Endothelial cell (in vitro differentiated cells): Measurements from ENCODE around the gene GHR. TPM values are rescaled to one million over a fixed set of nuclear protein-coding genes. Genes with fewer than 3 reads are reported as not detected.

Source experiments
- DNase-seq: peaks from one replicate; pipeline ENCODE4 v3.0.0; 2021; ENCODE audit warnings: low spot score
- H3K27ac Mint-ChIP-seq: one replicate; pipeline ENCODE4 v1.8.0; 2021; ENCODE audit warnings: mixed read lengths, inconsistent platforms; ENCODE audit not compliant: unreplicated experiment
- H3K27me3 Mint-ChIP-seq: one replicate; pipeline ENCODE4 v1.8.0; 2021; ENCODE audit warnings: mild to moderate bottlenecking, moderate library complexity, mixed read lengths, inconsistent platforms; ENCODE audit not compliant: unreplicated experiment
- H3K36me3 Mint-ChIP-seq: one replicate; pipeline ENCODE4 v1.8.0; 2021; ENCODE audit warnings: mild to moderate bottlenecking, low read depth, mixed read lengths, inconsistent platforms; ENCODE audit not compliant: unreplicated experiment
- H3K4me1 Mint-ChIP-seq: one replicate; pipeline ENCODE4 v1.8.0; 2021; ENCODE audit warnings: mild to moderate bottlenecking, mixed read lengths, inconsistent platforms; ENCODE audit not compliant: unreplicated experiment
- H3K4me3 Mint-ChIP-seq: one replicate; pipeline ENCODE4 v1.8.0; 2021; ENCODE audit warnings: mild to moderate bottlenecking, mixed read lengths, inconsistent platforms; ENCODE audit not compliant: unreplicated experiment
- H3K9me3 Mint-ChIP-seq: one replicate; pipeline ENCODE4 v1.8.0; 2021; ENCODE audit warnings: mixed read lengths, inconsistent platforms; ENCODE audit not compliant: unreplicated experiment
- CTCF ChIP-seq: fragments of 200-600 bp; sonication (generic); IDR thresholded peaks from one replicate; pipeline ENCODE4 v1.5.0; 2021; ENCODE audit warnings: antibody characterized with exemption; ENCODE audit not compliant: unreplicated experiment
- total RNA-seq: library from RNA; stranded (reverse); fragmentation: NEBNext Ultra II Directional; extraction: Animal tissue kit (Norgen Biotek cat#: 25700); gene quantifications from one replicate; pipeline ENCODE4 v1.2.1, GENCODE V29; 2021; ENCODE audit not compliant: unreplicated experiment

Gene GHR
- total RNA-seq, 1 donor from 2014 or later: 0.67 TPM

GRCh38 chr5:42491699-42492098 is 68.5 kb downstream of the GHR start:
- no peak for DNase-seq
- TF ChIP-seq CTCF: no peak

GRCh38 chr5:42492974-42493373 is 69.7 kb downstream of the GHR start:
- Mint-ChIP-seq H3K9me3 (no peaks in the 10 kb centered on the region), H3K27me3 (no peaks in the 10 kb centered on the region), H3K4me3 (no peak overlapping the region), H3K4me1 (peaks cover 8% of the 10 kb centered on the region), H3K36me3 (no peaks in the 10 kb centered on the region), H3K27ac (no peak overlapping the region)
- no peak for DNase-seq
- no peak for TF ChIP-seq CTCF

More at GRCh38 chr5:42491699-42492098, 68.5 kb downstream of the GHR start:
- no peak overlapping the region for H3K27ac Mint-ChIP-seq
- H3K4me3 Mint-ChIP-seq: no peak overlapping the region
- H3K4me1 Mint-ChIP-seq: peaks cover 8% of the 10 kb centered on the region
- H3K27me3 Mint-ChIP-seq: no peaks in the 10 kb centered on the region
- no peaks in the 10 kb centered on the region for H3K9me3 Mint-ChIP-seq
- no peaks in the 10 kb centered on the region for H3K36me3 Mint-ChIP-seq

DNA sequence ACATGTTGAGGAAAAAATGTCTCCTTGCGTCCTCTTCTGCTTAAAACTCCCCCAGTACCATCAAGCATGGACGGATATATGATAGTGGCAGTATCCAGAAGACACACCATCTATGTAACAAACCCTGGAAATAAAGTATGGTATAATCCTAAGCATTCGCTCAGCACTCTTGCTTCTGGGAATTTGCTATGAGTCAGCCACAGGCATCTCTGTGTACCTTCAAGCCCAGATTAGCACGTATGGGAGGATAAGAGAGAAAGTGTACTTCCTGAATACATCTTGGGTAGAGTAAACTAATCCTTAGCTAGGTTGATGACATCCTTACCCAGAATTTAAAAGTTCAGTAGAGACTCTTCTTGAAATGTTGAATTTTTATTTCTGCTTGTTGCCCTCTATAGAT is 71.2 kb downstream of the GHR start:
- H3K4me1 Mint-ChIP-seq: no peaks in the 10 kb centered on the region
- H3K36me3 Mint-ChIP-seq: no peaks in the 10 kb centered on the region
- H3K27me3 Mint-ChIP-seq: no peaks in the 10 kb centered on the region
- H3K4me3 Mint-ChIP-seq: no peak overlapping the region
- no peak for DNase-seq
- no peak overlapping the region for H3K27ac Mint-ChIP-seq
- no peaks in the 10 kb centered on the region for H3K9me3 Mint-ChIP-seq
- TF ChIP-seq CTCF: no peak

DNA sequence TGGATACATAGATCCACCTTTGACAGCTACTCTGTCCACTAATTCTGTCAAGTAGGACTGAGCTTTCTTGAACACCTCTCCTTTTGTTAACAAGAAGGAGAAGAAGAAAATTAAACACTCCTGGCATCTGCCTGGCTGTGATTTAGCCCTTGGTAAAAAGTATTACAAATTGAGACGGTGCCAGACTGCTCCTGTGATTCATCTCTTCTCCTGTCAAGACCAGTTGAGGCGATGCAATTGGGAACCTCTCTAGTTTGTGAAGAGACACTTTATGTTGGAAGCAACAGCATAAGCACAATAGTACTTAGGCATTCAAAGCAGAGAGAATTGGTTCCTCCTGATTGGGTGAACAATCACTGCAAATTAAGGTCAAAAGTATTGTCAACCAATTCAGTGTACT is 72.7 kb downstream of the GHR start:
- no peaks in the 10 kb centered on the region for H3K27me3 Mint-ChIP-seq
- H3K36me3 Mint-ChIP-seq: no peaks in the 10 kb centered on the region
- no peak overlapping the region for H3K4me3 Mint-ChIP-seq
- H3K27ac Mint-ChIP-seq: no peak overlapping the region
- DNase-seq: no peak
- no peak for TF ChIP-seq CTCF
- H3K9me3 Mint-ChIP-seq: no peaks in the 10 kb centered on the region
- no peaks in the 10 kb centered on the region for H3K4me1 Mint-ChIP-seq

GRCh38 chr5:42496397-42497156 is 73.3 kb downstream of the GHR start:
- no peak for TF ChIP-seq CTCF
- Mint-ChIP-seq H3K36me3 (no peaks in the 10 kb centered on the region), H3K27me3 (no peaks in the 10 kb centered on the region), H3K4me3 (no peak overlapping the region), H3K27ac (no peak overlapping the region), H3K9me3 (no peaks in the 10 kb centered on the region), H3K4me1 (no peaks in the 10 kb centered on the region)
- no peak for DNase-seq
